ENCODE measurements around the gene CDH15.

DNA sequence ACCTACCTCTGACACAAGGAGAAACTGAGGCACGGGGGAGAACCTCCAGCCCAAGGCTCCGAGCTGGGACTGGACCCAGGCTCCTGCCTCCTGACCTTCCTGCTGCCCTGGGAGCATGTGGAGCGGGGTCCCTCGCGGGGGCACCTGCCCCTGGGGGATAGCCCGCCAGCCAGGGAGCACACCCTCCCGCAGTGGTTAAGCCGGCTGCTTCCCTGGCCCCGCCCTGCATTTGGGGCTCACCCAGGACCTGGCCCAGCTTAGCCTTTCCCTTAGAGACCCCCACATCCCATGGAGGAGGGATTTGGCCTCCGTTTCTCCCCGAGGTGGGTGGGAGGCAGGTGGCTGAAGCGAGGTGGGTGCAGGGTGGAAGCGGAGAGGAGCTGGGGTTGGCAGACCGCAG, 1.8 kb upstream of the CDH15 start:
- TF ChIP-seq, protein P1, sequence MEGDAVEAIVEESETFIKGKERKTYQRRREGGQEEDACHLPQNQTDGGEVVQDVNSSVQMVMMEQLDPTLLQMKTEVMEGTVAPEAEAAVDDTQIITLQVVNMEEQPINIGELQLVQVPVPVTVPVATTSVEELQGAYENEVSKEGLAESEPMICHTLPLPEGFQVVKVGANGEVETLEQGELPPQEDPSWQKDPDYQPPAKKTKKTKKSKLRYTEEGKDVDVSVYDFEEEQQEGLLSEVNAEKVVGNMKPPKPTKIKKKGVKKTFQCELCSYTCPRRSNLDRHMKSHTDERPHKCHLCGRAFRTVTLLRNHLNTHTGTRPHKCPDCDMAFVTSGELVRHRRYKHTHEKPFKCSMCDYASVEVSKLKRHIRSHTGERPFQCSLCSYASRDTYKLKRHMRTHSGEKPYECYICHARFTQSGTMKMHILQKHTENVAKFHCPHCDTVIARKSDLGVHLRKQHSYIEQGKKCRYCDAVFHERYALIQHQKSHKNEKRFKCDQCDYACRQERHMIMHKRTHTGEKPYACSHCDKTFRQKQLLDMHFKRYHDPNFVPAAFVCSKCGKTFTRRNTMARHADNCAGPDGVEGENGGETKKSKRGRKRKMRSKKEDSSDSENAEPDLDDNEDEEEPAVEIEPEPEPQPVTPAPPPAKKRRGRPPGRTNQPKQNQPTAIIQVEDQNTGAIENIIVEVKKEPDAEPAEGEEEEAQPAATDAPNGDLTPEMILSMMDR (IDR thresholded peaks at IDR 0.05; ENCODE audit: low read depth, low read length, poor library complexity, severe bottlenecking): no peak
- no peak for TF ChIP-seq EZH2phosphoT487 (IDR thresholded peaks at IDR 0.05; ENCODE audit: borderline replicate concordance, low read length)
